Aorta (tissue), 5 donors: ENCODE measurements around the gene RNF141. TPM values are rescaled to one million over a fixed set of nuclear protein-coding genes. Genes with fewer than 3 reads are reported as not detected.
A peak's percentile ranks its signal among the peaks of the same experiment; 100 is the strongest.

Source experiments
- ATAC-seq: fragments of 200-7000 bp; cut with Tn5 transposase; one replicate; pipeline ENCODE4 v1.9.1; 2022; ENCODE audit warnings: moderate library complexity; ENCODE audit not compliant: low FRiP score
- DNase-seq, 2 donors: peaks; one replicate each; pipeline ENCODE4 v3.0.0-alpha.2; 2020
- H3K27ac ChIP-seq, 2 donors: one replicate each; pipeline ENCODE4 v1.5.1; 2013; ENCODE audit warnings: low read length in 2 of 2, mild to moderate bottlenecking in 2 of 2, moderate library complexity in 2 of 2, control low read depth in 1 of 2, inconsistent platforms in 1 of 2, low read depth in 1 of 2
- H3K27me3 ChIP-seq, 2 donors: one replicate each; pipeline ENCODE4 v1.6.1; 2013; ENCODE audit warnings: control low read depth in 1 of 2, low read length in 1 of 2, mild to moderate bottlenecking in 1 of 2, moderate library complexity in 1 of 2; ENCODE audit not compliant: insufficient read depth in 2 of 2, control insufficient read depth in 1 of 2
- H3K36me3 ChIP-seq, 2 donors: one replicate each; pipeline ENCODE4 v1.6.1; 2013; ENCODE audit warnings: control low read depth in 1 of 2, low read length in 1 of 2, mild to moderate bottlenecking in 1 of 2; ENCODE audit not compliant: insufficient read depth in 2 of 2, control insufficient read depth in 1 of 2
- H3K4me1 ChIP-seq, 2 donors: one replicate each; pipeline ENCODE4 v1.6.1; 2013; ENCODE audit warnings: low read length in 2 of 2, control low read depth in 1 of 2, mild to moderate bottlenecking in 1 of 2, moderate library complexity in 1 of 2; ENCODE audit not compliant: insufficient read depth in 2 of 2, control insufficient read depth in 1 of 2
- H3K4me3 ChIP-seq, 2 donors: one replicate each; pipeline ENCODE4 v1.5.1; 2013; ENCODE audit warnings: low read length in 2 of 2, control low read depth in 1 of 2, mild to moderate bottlenecking in 1 of 2
- H3K9me3 ChIP-seq: one replicate; pipeline ENCODE4 v1.6.1; 2013; ENCODE audit warnings: mild to moderate bottlenecking, low read length; ENCODE audit not compliant: control insufficient read depth
- WGBS, 2 donors: extraction: QIAGEN DNeasy Blood & Tissue Kit; methylation state at CpG; one replicate each; pipeline ENCODE4 v1.1.7; 2013; 5-methylcytosine and 5-hydroxymethylcytosine counted together
- intact Hi-C, 2 donors: fragments of 100-400 bp; cut with DNase I; formaldehyde crosslinking; loops; one replicate each; pipeline versions ENCODE4 v1.14.2 to v1.15.0; 2022
- polyA plus RNA-seq, 2 donors: library from polyadenylated mRNA; stranded (reverse); fragments of 200-250 nt; gene quantifications; one replicate each; pipeline ENCODE4 v1.2.3, GENCODE V29; 2013
- total RNA-seq, 2 donors: library from RNA; stranded (reverse); fragmentation: NEBNext Ultra II Directional; extraction: Animal tissue kit (Norgen Biotek cat#: 25700); gene quantifications; one replicate each; pipeline ENCODE4 v1.2.1, GENCODE V29; 2021
- donor health status: healthy with polysubstance abuse.
- donor health status: Bipolar disorder and iron deficiency.
- donor health status: DM: no; HTN: no; CAD: no.
- donor health status: DM: no; HTN: no; CAD: no.
- donor health status: DM: yes; HTN: yes; CAD: no.

Gene RNF141
- total and polyA plus RNA-seq, 4 donors: 20.5 to 61.6 (median 51.1) TPM

DNA sequence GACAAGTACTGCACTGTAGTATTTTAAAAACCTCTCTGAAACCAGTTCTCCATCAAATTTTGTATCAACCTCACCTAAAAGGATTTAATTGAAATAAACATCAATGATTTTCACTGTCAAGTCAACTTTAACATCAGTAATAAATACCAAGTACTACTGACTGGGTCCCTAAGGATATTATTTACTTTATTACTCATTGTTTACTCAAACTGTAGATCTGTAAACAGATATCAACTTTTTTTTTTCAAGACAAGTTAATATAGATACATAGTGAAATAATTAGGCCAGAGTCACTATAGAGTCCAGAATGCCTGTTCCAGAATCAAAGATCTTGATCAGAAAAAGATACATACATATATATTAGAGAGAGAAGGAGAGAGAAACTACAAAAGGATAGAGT, 1.6 kb downstream of the RNF141 start:
- DNase-seq (no peak), ATAC-seq (no peak)
- intact Hi-C loops: no loop called here
- no peak overlapping the region for H3K4me3 ChIP-seq
- no peak overlapping the region for H3K27ac ChIP-seq
- H3K9me3 ChIP-seq: no peaks in the 10 kb centered on the region
- peaks cover 0 to 14% of the 10 kb centered on the region in 2 donors for H3K4me1 ChIP-seq
- no peaks in the 10 kb centered on the region for H3K27me3 ChIP-seq
- H3K36me3 ChIP-seq: no peaks in the 10 kb centered on the region

DNA sequence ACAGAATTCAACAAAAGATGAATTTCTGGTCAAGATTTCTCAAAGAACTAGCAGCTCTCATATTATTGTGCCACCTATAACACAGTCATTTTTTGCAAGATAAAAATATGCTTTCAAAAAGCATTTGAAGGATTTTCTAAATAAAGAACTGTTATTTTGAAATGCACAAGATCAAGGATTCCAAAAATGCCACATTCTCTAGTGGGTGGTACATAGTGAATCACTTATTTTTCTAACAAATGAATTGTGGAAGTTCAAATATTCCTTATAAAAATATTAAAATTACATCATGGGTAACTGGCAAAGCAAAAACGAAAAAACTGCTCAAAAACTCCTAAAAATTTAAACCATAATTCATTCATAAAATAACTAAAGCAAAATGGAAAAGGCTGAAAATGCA, 2.1 kb downstream of the RNF141 start:
- no peaks in the 10 kb centered on the region for H3K27me3 ChIP-seq

GRCh38 chr11:10537600-10537999, 3.4 kb downstream of the RNF141 start:
- DNase-seq: no peak
- no peaks in the 10 kb centered on the region for H3K9me3 ChIP-seq
- H3K27me3 ChIP-seq: no peaks in the 10 kb centered on the region
- H3K4me1 ChIP-seq: peaks cover 0 to 14% of the 10 kb centered on the region in 2 donors
- no peak for ATAC-seq
- no peak overlapping the region for H3K27ac ChIP-seq
- H3K4me3 ChIP-seq: no peak overlapping the region
- peaks cover 0 to 4% of the 10 kb centered on the region in 2 donors for H3K36me3 ChIP-seq
- intact Hi-C loops: no loop called here

More for the DNA sequence above, 2.1 kb downstream of the RNF141 start:
- Histone ChIP-seq H3K4me1 (peaks cover 0 to 14% of the 10 kb centered on the region in 2 donors), H3K27ac (no peak overlapping the region), H3K4me3 (no peak overlapping the region), H3K36me3 (no peaks in the 10 kb centered on the region), H3K9me3 (no peaks in the 10 kb centered on the region)
- WGBS, 2 donors: 3 to 9% methylated on average over 1 of the region's 1 CpG
- intact Hi-C loops: no loop called here
- DNase-seq (no peak), ATAC-seq (no peak)

DNA sequence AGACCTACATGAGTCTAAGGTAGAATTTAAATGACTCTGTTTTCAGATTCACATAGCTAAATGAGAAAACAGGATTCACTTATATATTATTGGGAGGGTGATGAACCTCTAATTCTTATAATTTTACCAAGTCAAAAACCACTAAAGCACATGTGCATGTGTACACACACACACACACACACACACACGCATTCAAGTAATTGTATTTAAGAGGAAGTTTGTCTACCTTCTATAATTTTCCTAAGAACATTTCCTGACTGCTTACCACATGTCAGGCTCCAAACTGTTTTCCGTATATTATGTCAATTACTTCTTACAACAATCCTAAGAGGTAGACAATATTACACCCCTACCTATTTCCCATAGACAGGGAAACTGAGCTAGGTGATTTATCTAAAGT, 6.7 kb downstream of the RNF141 start:
- Histone ChIP-seq H3K36me3 (peaks cover 0 to 4% of the 10 kb centered on the region in 2 donors), H3K27ac (no peak overlapping the region), H3K4me3 (no peak overlapping the region), H3K27me3 (no peaks in the 10 kb centered on the region), H3K9me3 (no peaks in the 10 kb centered on the region), H3K4me1 (peaks cover 0 to 14% of the 10 kb centered on the region in 2 donors)
- DNase-seq (no peak), ATAC-seq (no peak)
- intact Hi-C loops: no loop called here
- 87 to 94% methylated on average over 2 of the region's 2 CpGs for WGBS, 2 donors

- Histone ChIP-seq H3K4me1 (peaks cover 0 to 12% of the 10 kb centered on the region in 2 donors), H3K4me3 (no peak overlapping the region), H3K27me3 (no peaks in the 10 kb centered on the region), H3K27ac (no peak overlapping the region), H3K36me3 (peaks cover 0 to 4% of the 10 kb centered on the region in 2 donors), H3K9me3 (no peaks in the 10 kb centered on the region)
- no peak for DNase-seq
- intact Hi-C loops: no loop called here
- ATAC-seq: no peak
These were observed 7.7 kb downstream of the RNF141 start for GRCh38 chr11:10533323-10533722.

- no peak for DNase-seq
- WGBS, 2 donors: 62 to 70% methylated on average over 2 of the region's 2 CpGs
- Histone ChIP-seq H3K9me3 (no peaks in the 10 kb centered on the region), H3K36me3 (peaks cover 0 to 4% of the 10 kb centered on the region in 2 donors), H3K27me3 (no peaks in the 10 kb centered on the region), H3K4me3 (no peak overlapping the region), H3K27ac (no peak overlapping the region), H3K4me1 (peaks cover 0 to 9% of the 10 kb centered on the region in 2 donors)
- no peak for ATAC-seq
- intact Hi-C loops: no loop called here
These were observed 8.5 kb downstream of the RNF141 start for GRCh38 chr11:10532526-10532925.

DNA sequence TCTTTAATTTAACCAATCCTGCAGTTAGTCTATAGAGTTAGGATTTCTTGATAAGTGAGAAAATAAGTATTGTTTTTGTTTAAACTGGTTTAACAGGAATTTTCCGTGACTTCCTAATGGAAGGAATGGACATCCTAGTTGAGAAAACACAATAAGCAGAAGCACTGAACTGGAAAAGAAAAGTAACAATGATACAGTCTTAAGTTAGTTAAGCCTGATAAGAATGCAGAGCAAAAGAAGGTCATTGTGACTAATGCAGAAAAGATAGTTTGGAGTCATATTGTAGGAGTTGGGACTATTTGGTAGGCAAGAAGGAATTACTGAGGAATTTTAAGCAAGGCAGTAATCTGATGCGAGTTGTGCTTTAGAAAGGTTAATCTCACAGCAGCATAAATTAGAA, 11.7 kb downstream of the RNF141 start:
- peaks cover 4 to 5% of the 10 kb centered on the region in 2 donors for H3K4me1 ChIP-seq
- H3K27ac ChIP-seq: no peak overlapping the region
- 87 to 91% methylated on average over 2 of the region's 2 CpGs for WGBS, 2 donors
- intact Hi-C loops: no loop called here
- no peak overlapping the region for H3K4me3 ChIP-seq
- ATAC-seq (no peak), DNase-seq (no peak)
- H3K36me3 ChIP-seq: peaks cover 0 to 4% of the 10 kb centered on the region in 2 donors
- no peaks in the 10 kb centered on the region for H3K27me3 ChIP-seq
- no peaks in the 10 kb centered on the region for H3K9me3 ChIP-seq

DNA sequence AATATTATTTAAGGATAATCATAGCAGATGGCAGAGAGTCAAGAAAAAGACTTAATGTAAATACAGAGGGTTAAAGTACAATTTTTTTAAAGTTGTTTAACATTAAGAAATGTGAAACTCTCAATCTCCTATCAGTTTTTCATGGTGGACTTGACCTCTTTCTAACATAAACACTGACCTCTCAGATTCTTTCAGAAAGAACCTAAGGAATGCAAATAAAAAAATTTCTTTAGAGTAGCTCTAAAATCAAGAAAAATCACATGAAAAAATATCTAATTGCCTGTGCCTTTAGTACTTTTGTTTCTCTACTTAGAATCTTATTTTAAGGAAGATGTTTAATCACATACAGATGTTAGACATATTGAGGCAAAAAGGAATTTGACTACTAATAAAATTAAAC, 12.9 kb downstream of the RNF141 start:
- intact Hi-C loops: no loop called here
- no peak overlapping the region for H3K27ac ChIP-seq
- ATAC-seq (no peak), DNase-seq (no peak)
- H3K27me3 ChIP-seq: no peaks in the 10 kb centered on the region
- no peak overlapping the region for H3K4me3 ChIP-seq
- no peaks in the 10 kb centered on the region for H3K9me3 ChIP-seq
- H3K4me1 ChIP-seq: peaks cover 4 to 5% of the 10 kb centered on the region in 2 donors
- H3K36me3 ChIP-seq: peaks cover 0 to 4% of the 10 kb centered on the region in 2 donors

DNA sequence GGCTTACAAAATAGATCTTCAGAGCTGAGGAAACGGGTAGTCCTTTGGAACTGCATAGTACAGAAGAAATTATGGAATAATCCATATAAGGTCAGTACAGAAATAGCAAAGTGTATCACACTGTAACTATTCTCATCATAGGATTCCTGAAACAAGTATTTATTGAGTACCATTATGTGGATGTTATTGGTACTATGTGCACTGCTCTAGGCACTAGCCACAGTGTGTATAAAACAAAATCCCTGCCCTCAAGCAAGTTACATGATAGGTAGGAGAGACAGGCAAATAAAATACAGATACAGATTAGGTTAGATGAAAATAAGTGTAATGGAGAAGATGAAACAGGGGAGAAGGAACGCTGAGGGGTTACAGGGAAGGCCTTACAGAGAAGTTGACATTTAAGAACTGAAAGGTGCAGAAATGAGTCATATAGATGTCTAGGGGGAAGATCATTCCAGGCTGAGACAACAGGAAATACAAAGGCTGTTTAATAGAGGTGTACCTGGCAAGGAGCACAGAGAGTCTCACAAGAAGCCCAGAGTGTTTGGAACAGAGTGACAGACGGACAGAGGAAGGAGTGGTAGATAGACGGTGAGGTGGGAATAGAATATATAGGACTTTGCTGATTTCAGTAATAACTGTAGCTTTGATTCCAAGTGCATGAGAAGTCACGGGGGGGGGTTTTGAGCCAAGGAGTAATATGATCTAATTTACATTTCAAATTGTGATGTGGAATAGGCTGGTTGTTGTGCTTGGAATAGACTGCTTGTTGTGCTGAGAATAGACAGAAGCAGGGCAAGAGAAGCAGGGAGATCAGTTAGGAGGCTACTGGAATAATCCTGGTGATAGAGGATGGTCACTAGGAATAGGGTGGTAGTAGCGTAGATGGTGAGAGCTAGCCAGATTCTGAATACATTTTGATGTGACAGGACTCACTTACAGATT, 13.7 kb downstream of the RNF141 start:
- H3K27me3 ChIP-seq: no peaks in the 10 kb centered on the region
- H3K4me1 ChIP-seq: peaks cover 6 to 7% of the 10 kb centered on the region in 2 donors
- intact Hi-C loops: no loop called here
- peak overlapping the region; percentile 90 to 94 for H3K27ac ChIP-seq
- ATAC-seq (no peak), DNase-seq (no peak)
- peaks cover 0 to 2% of the 10 kb centered on the region in 2 donors for H3K36me3 ChIP-seq
- 43 to 44% methylated on average over 6 of the region's 6 CpGs for WGBS, 2 donors
- no peaks in the 10 kb centered on the region for H3K9me3 ChIP-seq
- H3K4me3 ChIP-seq: no peak overlapping the region
